Right lobe of liver (tissue), 6 donors: Measurements from ENCODE around the gene SEPTIN11. TPM values are rescaled to one million over a fixed set of nuclear protein-coding genes. Genes with fewer than 3 reads are reported as not detected.

ENCODE experiments used
- ATAC-seq, 4 donors: fragments of 200-7000 bp; cut with Tn5 transposase; one replicate each; pipeline ENCODE4 v1.9.1; 2020; ENCODE audit warnings: mild to moderate bottlenecking in 4 of 4, moderate library complexity in 4 of 4
- DNase-seq, 3 donors: peaks; one replicate each; pipeline ENCODE4 v3.0.0-alpha.2; 2020
- H3K27ac ChIP-seq, 3 donors: fragments of 200-600 bp; one replicate each; pipeline ENCODE4 v1.8.0; 2022
- H3K27me3 ChIP-seq, 2 donors: fragments of 200-600 bp; one replicate each; pipeline ENCODE4 v1.8.0; 2022
- H3K36me3 ChIP-seq, 4 donors: fragments of 200-600 bp; sonication (generic) in 1 of 4; one replicate each; pipeline versions ENCODE4 v1.5.1 to v1.8.0; 2017 to 2022; ENCODE audit warnings: control low read depth in 1 of 4
- H3K4me1 ChIP-seq, 4 donors: fragments of 200-600 bp; sonication (generic) in 1 of 4; one replicate each; pipeline versions ENCODE4 v1.5.1 to v1.8.0; 2017 to 2022; ENCODE audit warnings: control low read depth in 1 of 4
- H3K4me3 ChIP-seq, 3 donors: fragments of 200-600 bp; one replicate each; pipeline ENCODE4 v1.8.0; 2022
- H3K9me3 ChIP-seq, 4 donors: fragments of 200-600 bp; sonication (generic) in 1 of 4; one replicate each; pipeline versions ENCODE4 v1.5.1 to v1.8.0; 2017 to 2022; ENCODE audit warnings: control low read depth in 1 of 4
- POLR2A ChIP-seq: fragments of 450-650 bp; IDR thresholded peaks from one replicate; pipeline ENCODE4 v1.6.1; 2017; ENCODE audit warnings: antibody characterized with exemption, mild to moderate bottlenecking
- WGBS: methylation state at CpG from one replicate; pipeline ENCODE4 v1.1.6; 2018; ENCODE audit warnings: low coverage, low lambda C conversion rate; ENCODE audit not compliant: insufficient coverage; ENCODE audit errors: missing lambda C conversion rate; 5-methylcytosine and 5-hydroxymethylcytosine counted together
- intact Hi-C, 2 donors: fragments of 100-400 bp; cut with DNase I; formaldehyde crosslinking; loops; one replicate each; pipeline versions ENCODE4 v1.11.2 to v1.14.1; 2022
- total RNA-seq, 6 experiments: library from RNA; depleted of rRNA in 2 of 6; stranded (reverse); fragments of >200 nt in 2 of 6; fragmentation: NEBNext Ultra II Directional in 3 of 6; extraction: Animal tissue kit (Norgen Biotek cat#: 25700) in 3 of 6; gene quantifications; one replicate each; pipeline versions ENCODE4 v1.1.0 to v1.2.4, GENCODE V29; 2016 to 2023
- TF ChIP-seq, protein P1 (sequence below), 4 donors: fragments of 200-600 bp in 3 of 4; fragments of 450-650 bp in 1 of 4; IDR thresholded peaks; one replicate each; pipeline versions ENCODE4 v1.5.1 to v1.8.0; 2016 to 2022; ENCODE audit warnings: antibody characterized with exemption in 4 of 4, mild to moderate bottlenecking in 2 of 4
- donor health status: DM: no; HTN: yes; CAD: no.
- donor health status: DM: no; HTN: no; CAD: no.
- donor health status: DM: no; HTN: no; CAD: no.
- donor health status: DM: no; HTN: yes; CAD: no.
- donor health status: DM: no; HTN: yes; CAD: no.

SEPTIN11 gene
- total RNA-seq, 6 experiments from 2014 or later: 33.4 to 116 (median 41.8) TPM

DNA sequence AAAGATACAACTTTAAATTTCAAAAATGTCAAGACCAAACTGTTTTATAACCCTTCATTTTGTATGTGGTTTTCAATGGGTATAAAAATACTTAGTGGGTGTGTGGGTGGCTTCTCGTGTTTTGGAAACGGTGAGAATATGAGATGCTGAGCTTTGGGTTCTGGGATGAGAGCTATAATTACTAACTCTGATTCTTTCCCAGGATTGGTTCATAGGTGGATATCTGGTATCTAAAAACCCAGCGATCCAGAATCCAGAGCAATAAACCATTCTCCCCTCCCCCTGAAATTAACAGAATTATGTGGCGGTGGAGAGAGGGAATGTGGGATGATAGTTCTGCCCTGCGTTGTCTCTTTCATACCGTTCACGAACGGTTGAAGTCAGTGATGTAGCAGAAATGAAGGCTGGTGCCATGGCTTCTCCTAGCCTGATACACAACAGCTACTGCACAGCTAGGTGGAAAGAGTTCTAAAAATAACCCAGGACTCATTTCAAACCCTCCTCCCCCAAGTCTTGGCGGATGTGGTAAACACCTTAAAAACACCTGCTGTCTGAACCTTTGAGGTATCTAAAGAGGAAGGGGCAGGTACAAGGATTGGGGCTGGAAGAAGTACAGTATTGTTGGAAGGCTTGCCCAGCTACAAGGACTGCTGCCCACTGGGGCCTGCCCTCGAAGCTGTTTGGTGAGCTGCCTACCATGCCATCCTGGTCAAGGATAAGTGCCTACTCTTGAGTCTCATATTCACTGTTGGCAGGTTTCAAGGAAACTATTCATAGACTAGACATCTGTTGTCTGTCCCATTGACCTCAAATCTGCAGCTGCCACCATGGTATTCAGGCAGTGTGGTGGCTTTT, 44.5 kb downstream of the SEPTIN11 start:
- Histone ChIP-seq H3K4me3 (no peak overlapping the region), H3K9me3 (no peaks in the 10 kb centered on the region), H3K4me1 (peaks cover 0 to 4% (median 0%) of the 10 kb centered on the region in 4 donors), H3K27ac (no peak overlapping the region), H3K36me3 (peaks cover 0 to 5% (median 0%) of the 10 kb centered on the region in 4 donors), H3K27me3 (no peaks in the 10 kb centered on the region)
- no peak for TF ChIP-seq POLR2A
- TF ChIP-seq, protein P1, sequence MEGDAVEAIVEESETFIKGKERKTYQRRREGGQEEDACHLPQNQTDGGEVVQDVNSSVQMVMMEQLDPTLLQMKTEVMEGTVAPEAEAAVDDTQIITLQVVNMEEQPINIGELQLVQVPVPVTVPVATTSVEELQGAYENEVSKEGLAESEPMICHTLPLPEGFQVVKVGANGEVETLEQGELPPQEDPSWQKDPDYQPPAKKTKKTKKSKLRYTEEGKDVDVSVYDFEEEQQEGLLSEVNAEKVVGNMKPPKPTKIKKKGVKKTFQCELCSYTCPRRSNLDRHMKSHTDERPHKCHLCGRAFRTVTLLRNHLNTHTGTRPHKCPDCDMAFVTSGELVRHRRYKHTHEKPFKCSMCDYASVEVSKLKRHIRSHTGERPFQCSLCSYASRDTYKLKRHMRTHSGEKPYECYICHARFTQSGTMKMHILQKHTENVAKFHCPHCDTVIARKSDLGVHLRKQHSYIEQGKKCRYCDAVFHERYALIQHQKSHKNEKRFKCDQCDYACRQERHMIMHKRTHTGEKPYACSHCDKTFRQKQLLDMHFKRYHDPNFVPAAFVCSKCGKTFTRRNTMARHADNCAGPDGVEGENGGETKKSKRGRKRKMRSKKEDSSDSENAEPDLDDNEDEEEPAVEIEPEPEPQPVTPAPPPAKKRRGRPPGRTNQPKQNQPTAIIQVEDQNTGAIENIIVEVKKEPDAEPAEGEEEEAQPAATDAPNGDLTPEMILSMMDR (IDR thresholded peaks at IDR 0.05): no peak
- DNase-seq: no peak
- no peak for ATAC-seq
- 63% methylated on average over 9 of the region's 10 CpGs for WGBS
- intact Hi-C loops: no loop called here

DNA sequence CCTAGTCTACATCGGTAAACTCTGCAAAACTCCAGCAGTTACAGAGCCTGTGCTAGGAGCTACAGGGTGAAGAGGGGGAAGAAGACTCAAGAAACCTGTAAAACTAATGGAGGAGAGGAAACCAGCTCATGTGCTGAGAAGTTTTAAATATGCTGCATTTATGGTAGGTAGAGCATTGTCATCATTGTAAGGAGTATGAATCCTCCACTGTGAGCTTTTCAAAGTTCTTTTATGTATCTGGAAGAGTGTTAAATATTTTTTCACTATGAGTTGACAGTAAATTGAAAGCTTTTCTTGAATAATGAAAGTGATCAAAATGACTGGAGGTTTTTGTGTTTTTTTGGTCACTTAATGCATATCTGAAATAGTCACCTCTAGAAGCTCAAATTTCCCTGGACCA, 46.2 kb downstream of the SEPTIN11 start:
- intact Hi-C loops: no loop called here
- WGBS: 83% methylated on average over 1 of the region's 1 CpG
- no peak for DNase-seq
- no peak for ATAC-seq
- Histone ChIP-seq H3K27me3 (no peaks in the 10 kb centered on the region), H3K36me3 (peaks cover 0 to 5% (median 0%) of the 10 kb centered on the region in 4 donors), H3K9me3 (no peaks in the 10 kb centered on the region), H3K4me1 (peaks cover 0 to 4% (median 0%) of the 10 kb centered on the region in 4 donors), H3K27ac (no peak overlapping the region), H3K4me3 (no peak overlapping the region)
- TF ChIP-seq, protein P1 (IDR thresholded peaks at IDR 0.05): no peak
- no peak for TF ChIP-seq POLR2A

- H3K9me3 ChIP-seq: no peaks in the 10 kb centered on the region
- no peak for DNase-seq
- no peak overlapping the region for H3K27ac ChIP-seq
- intact Hi-C loops: no loop called here
- no peaks in the 10 kb centered on the region for H3K27me3 ChIP-seq
- no peak overlapping the region for H3K4me3 ChIP-seq
- TF ChIP-seq POLR2A: no peak
- TF ChIP-seq, protein P1 (IDR thresholded peaks at IDR 0.05): no peak
- H3K4me1 ChIP-seq: peaks cover 0 to under 1% (median 0%) of the 10 kb centered on the region in 4 donors
- ATAC-seq: no peak
- peaks cover 0 to 5% (median 0%) of the 10 kb centered on the region in 4 donors for H3K36me3 ChIP-seq
- 95% methylated on average over 2 of the region's 2 CpGs for WGBS
These were observed 46.9 kb downstream of the SEPTIN11 start for GRCh38 chr4:76996445-76996844.

GRCh38 chr4:76997077-76997476, 47.5 kb downstream of the SEPTIN11 start:
- H3K27ac ChIP-seq: no peak overlapping the region
- ATAC-seq (no peak), DNase-seq (no peak)
- H3K36me3 ChIP-seq: peaks cover 0 to 5% (median 0%) of the 10 kb centered on the region in 4 donors
- H3K4me1 ChIP-seq: no peaks in the 10 kb centered on the region
- H3K4me3 ChIP-seq: no peak overlapping the region
- H3K27me3 ChIP-seq: no peaks in the 10 kb centered on the region
- intact Hi-C loops: no loop called here
- TF ChIP-seq POLR2A: no peak
- TF ChIP-seq, protein P1 (IDR thresholded peaks at IDR 0.05): no peak
- H3K9me3 ChIP-seq: no peaks in the 10 kb centered on the region
- WGBS: 80% methylated on average over 1 of the region's 1 CpG
